ENCODE results near the gene PLEK2.
"Not testable (repeated sequence)": the region's sequence is repeated elsewhere in the genome, so short reads cannot be mapped to it uniquely, and the experiment has no call there.

PLEK2 gene

DNA sequence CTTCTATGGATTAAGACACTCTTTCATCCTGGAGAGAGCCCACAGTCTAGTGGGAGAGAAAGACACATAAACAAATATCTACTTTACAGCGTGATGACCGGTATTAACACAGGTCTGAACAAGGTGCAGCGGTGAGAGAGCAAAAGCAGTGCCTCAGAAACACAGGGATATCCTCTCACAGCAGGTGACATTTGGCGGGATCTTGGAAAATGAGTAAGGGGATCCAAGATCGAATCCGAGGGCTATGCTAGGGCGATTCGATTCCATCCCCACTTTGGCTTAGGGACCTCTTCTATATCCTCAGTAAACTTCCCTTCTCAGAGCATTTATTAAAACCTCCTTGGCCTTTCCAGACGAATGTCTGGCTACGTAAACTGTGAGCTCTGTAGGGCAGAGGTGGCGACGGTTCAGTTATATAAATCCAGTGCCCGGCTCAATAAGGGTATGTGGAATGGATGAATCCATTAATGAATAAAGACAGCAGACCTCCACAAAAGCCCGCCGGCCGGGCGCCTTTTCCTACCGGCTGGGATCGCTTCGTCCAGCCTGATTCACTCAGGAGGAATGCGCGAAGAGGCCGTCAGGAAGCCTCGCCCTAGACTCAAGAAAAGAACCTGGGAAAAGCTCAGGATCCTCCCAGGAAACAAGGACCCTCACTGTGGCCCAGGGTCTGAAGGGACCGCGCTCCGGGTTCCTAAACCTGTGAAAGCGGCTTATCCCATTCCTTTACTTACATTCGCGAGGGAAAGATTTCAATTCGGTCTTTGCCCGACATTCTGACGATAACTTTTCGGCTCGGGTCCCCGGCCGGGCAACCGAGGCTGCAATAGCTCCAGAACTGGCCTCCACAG is 52.8 kb downstream of the PLEK2 start:
- DNase-seq (ENCODE audit: low read depth), result no peak

DNA sequence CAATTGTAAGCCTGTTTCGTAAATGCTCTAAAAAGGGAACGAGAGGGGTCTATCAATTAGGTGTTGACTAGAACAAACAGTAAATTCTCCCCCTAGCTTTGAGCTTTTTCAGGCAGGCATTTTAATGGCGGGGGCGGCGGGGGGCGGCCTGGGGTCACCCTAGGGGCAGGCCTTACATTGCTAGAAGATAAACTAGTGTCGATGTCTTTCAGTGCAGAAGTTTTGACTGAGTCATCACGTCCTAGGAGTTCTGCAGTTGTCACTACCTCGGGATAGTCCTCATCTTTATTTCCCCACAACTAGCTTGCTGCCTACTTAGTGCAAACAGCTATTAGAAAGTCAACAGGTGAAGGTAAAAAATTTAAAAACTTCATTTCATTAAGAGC is 54.0 kb downstream of the PLEK2 start:
- no peak for DNase-seq (ENCODE audit: low read depth)

- DNase-seq (ENCODE audit: low read depth), result no peak
Observed at GRCh38 chr14:67357186-67357968, 54.6 kb downstream of the PLEK2 start.

DNA sequence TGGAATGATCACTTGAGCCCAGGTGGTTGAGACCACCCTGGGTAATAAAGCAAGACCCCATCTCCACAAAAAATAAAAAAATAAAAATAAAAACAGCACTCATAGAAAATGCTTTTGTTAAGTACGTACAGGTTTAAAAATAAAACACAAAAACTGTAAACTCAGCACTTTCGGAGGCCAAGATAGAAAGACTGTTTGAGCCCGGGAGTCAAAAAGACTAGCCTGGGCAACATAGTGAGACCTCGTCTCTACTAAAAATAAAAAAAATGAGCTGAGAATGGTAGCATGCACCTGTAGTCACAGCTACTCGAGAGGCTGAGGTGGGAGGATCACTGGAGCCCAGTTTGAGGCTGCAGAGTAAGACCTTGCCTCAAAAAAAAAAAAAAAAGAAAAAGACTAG is 59.9 kb downstream of the PLEK2 start:
- DNase-seq (ENCODE audit: low read depth), result no peak

- DNase-seq (ENCODE audit: low read depth), result no peak
Observed at GRCh38 chr14:67345583-67345982, 66.4 kb downstream of the PLEK2 start.

DNA sequence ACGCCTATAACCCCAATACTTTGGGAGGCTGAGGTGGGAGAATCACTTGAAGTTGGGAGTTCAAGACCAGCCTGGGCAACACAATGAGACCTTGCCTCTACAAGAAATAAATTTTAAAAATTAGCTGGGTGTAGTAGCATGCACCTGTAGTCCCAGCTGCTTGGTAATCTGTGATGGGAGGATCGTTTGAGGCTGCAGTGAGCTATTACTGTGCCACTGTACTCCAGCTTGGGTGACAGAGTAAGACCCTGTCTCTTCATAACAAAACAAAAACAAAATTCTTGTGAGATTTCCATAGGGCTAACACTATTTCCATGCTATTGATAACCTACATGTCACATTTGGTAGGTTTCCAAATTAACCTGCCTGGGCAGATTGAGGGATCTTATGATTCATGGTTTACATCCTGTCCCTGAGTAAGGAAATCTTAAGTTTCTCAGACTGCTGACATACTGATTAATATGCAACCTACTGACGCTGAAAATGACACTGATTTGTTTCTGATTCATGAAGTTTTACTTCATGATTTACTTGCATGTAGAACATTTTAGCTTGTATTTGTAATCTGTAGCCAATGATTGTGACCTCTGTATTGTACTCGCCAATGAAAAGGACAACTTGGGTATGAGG is 68.2 kb downstream of the PLEK2 start:
- DNase-seq (ENCODE audit: low read depth), result no peak

DNA sequence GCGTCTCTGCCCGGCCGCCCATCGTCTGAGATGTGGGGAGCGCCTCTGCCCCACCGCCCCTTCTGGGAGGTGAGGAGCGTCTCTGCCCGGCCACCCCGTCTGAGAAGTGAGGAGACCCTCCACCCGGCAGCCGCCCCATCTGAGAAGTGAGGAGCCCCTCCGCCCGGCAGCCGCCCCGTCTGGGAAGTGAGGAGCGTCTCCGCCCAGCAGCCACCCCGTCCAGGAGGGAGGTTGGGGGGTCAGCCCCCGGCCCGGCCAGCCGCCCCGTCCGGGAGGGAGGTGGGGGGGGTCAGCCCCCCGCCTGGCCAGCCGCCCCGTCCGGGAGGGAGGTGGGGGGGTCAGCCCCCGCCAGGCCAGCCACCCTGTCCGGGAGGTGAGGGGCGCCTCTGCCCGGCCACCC is 70.7 kb downstream of the PLEK2 start:
- DNase-seq (ENCODE audit: low read depth), result not testable (repeated sequence)

Data from GM04503 (cell line).